Heart right ventricle (tissue), 16 donors: Measurements from ENCODE around the gene HOXC11. TPM values are rescaled to one million over a fixed set of nuclear protein-coding genes. Genes with fewer than 3 reads are reported as not detected.

Source experiments
- ATAC-seq, 8 donors: fragments of 200-7000 bp; cut with Tn5 transposase; one replicate each; pipeline ENCODE4 v1.9.1; 2020; ENCODE audit warnings: mild to moderate bottlenecking in 8 of 8, moderate library complexity in 8 of 8, moderate number of reproducible peaks in 1 of 8
- DNase-seq, 2 donors: peaks; one replicate each; pipeline ENCODE4 v3.0.0-alpha.2; 2020
- H3K27ac ChIP-seq, 10 donors: fragments of 200-600 bp; sonication (generic) in 2 of 10; one replicate each; pipeline versions ENCODE4 v1.5.0 to v1.8.0; 2020 to 2022; ENCODE audit warnings: mild to moderate bottlenecking in 3 of 10
- H3K27me3 ChIP-seq, 7 donors: fragments of 200-600 bp; one replicate each; pipeline ENCODE4 v1.8.0; 2021 to 2022; ENCODE audit warnings: mild to moderate bottlenecking in 2 of 7
- H3K36me3 ChIP-seq, 9 donors: fragments of 200-600 bp; sonication (generic) in 1 of 9; one replicate each; pipeline versions ENCODE4 v1.5.0 to v1.8.0; 2020 to 2022; ENCODE audit warnings: mild to moderate bottlenecking in 2 of 9
- H3K4me1 ChIP-seq, 9 donors: fragments of 200-600 bp; sonication (generic) in 1 of 9; one replicate each; pipeline versions ENCODE4 v1.5.0 to v1.8.0; 2020 to 2022; ENCODE audit warnings: mild to moderate bottlenecking in 4 of 9
- H3K4me3 ChIP-seq, 10 donors: fragments of 200-600 bp; sonication (generic) in 2 of 10; one replicate each; pipeline versions ENCODE4 v1.5.0 to v1.8.0; 2020 to 2022; ENCODE audit warnings: mild to moderate bottlenecking in 7 of 10, moderate library complexity in 2 of 10
- H3K9me3 ChIP-seq, 11 donors: fragments of 200-600 bp in 10 of 11; sonication (generic) in 2 of 11; one replicate each; pipeline versions ENCODE4 v1.5.0 to v1.8.0; 2013 to 2022; ENCODE audit warnings: mild to moderate bottlenecking in 2 of 11, control low read depth in 1 of 11, moderate library complexity in 1 of 11
- WGBS, 2 donors: extraction: QIAGEN DNeasy Blood & Tissue Kit; methylation state at CpG; one replicate each; pipeline ENCODE4 v1.1.7; 2013; ENCODE audit warnings: inconsistent platforms in 1 of 2; 5-methylcytosine and 5-hydroxymethylcytosine counted together
- intact Hi-C, 10 donors: fragments of 100-400 bp; cut with DNase I; formaldehyde crosslinking; loops; one replicate each; pipeline versions ENCODE4 v1.11.1 to v1.14.2; 2022
- polyA plus RNA-seq, 2 donors: library from polyadenylated mRNA; stranded (reverse); fragments of 200-250 nt; gene quantifications; one replicate each; pipeline ENCODE4 v1.2.3, GENCODE V29; 2013
- total RNA-seq, 10 donors: library from RNA; stranded (reverse); fragmentation: NEBNext Ultra II Directional in 3 of 10; extraction: Animal tissue kit (Norgen Biotek cat#: 25700) in 3 of 10; gene quantifications; one replicate each; pipeline versions ENCODE4 v1.2.1 to v1.2.4, GENCODE V29; 2021 to 2023
- TF ChIP-seq, protein P1 (sequence below), 9 donors: fragments of 200-600 bp; sonication (generic) in 2 of 9; IDR thresholded peaks; one replicate each; pipeline versions ENCODE4 v1.5.0 to v1.8.0; 2021 to 2022; ENCODE audit warnings: antibody characterized with exemption in 9 of 9, mild to moderate bottlenecking in 5 of 9, moderate library complexity in 1 of 9
- donor health status: Arrhythmogenic right ventricular cardiomyopathy.
- donor health status: ischemic (EF 13 %, LVEDD 7.1; RV severe dilation, severe dysfunction).
- donor health status: healthy with polysubstance abuse.
- donor health status: DM: no; HTN: yes; CAD: no.
- donor health status: DM: no; HTN: no; CAD: no.
- donor health status: ischemic (EF 25% LVEDD 6.9; RV normal size, moderate dysfunction).
- donor health status: ischemic (EF 25% LVEDD 5.7; RV mildly dilated, moderate dysfunction).
- donor health status: healthy.
- donor health status: DM: yes; HTN: yes; CAD: no.
- donor health status: Ischemic cardiomyopathy.
- donor health status: ischemic (EF 35%, LVEDD 5.7; RV mildly dilated, moderate dysfunction).
- donor health status: nonischemic (EF 11% LVEDD 7.7; RV severe dilation, severe dysfunction).
- donor health status: DM: yes; HTN: yes; CAD: no.
- donor health status: PGD.
- donor health status: ischemic (EF 29% LVEDD 5.4; RV normal size, mild dysfunction).
- donor health status: nonischemic (EF 23%, LVEDD 6.1; RV moderate dilation, normal function).

The HOXC11 gene
- total and polyA plus RNA-seq, 12 donors, result not detected

DNA sequence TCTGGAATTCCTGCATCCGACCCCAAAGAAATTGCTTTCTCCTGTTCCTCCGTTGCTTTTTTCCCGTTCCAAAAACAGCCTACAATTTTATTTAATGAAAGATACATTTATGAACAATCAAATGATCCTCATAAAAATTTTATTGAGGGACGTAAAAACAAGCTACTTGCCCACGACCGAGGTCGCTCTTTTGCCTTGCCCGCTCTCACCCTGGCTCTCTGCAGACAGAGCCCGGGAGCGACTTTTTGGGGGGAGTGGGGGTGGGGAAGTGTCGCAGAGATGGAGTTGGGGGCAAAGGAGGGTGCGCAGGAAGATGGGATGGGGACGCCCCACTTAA lies 25.9 kb downstream of the HOXC11 start:
- Histone ChIP-seq H3K4me1 (peaks cover 3 to 47% (median 38%) of the 10 kb centered on the region in 9 donors), H3K4me3 (no peak overlapping the region), H3K9me3 (no peaks in the 10 kb centered on the region), H3K27ac (no peak overlapping the region), H3K36me3 (peaks cover 0 to 5% (median 0%) of the 10 kb centered on the region in 9 donors), H3K27me3 (peaks cover 62 to 100% (median 100%) of the 10 kb centered on the region in 7 donors)
- intact Hi-C loops, result loop anchor here in 1 of 10 donors (5.0 kb wide), 1 partner anchor 33 kb away; the partner anchor contains the start of gene HOXC5
- WGBS, 2 donors, result 11 to 12% methylated on average over 13 of the region's 13 CpGs
- TF ChIP-seq, protein P1, sequence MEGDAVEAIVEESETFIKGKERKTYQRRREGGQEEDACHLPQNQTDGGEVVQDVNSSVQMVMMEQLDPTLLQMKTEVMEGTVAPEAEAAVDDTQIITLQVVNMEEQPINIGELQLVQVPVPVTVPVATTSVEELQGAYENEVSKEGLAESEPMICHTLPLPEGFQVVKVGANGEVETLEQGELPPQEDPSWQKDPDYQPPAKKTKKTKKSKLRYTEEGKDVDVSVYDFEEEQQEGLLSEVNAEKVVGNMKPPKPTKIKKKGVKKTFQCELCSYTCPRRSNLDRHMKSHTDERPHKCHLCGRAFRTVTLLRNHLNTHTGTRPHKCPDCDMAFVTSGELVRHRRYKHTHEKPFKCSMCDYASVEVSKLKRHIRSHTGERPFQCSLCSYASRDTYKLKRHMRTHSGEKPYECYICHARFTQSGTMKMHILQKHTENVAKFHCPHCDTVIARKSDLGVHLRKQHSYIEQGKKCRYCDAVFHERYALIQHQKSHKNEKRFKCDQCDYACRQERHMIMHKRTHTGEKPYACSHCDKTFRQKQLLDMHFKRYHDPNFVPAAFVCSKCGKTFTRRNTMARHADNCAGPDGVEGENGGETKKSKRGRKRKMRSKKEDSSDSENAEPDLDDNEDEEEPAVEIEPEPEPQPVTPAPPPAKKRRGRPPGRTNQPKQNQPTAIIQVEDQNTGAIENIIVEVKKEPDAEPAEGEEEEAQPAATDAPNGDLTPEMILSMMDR (IDR thresholded peaks at IDR 0.05), result no peak
- no peak for DNase-seq
- no peak for ATAC-seq

DNA sequence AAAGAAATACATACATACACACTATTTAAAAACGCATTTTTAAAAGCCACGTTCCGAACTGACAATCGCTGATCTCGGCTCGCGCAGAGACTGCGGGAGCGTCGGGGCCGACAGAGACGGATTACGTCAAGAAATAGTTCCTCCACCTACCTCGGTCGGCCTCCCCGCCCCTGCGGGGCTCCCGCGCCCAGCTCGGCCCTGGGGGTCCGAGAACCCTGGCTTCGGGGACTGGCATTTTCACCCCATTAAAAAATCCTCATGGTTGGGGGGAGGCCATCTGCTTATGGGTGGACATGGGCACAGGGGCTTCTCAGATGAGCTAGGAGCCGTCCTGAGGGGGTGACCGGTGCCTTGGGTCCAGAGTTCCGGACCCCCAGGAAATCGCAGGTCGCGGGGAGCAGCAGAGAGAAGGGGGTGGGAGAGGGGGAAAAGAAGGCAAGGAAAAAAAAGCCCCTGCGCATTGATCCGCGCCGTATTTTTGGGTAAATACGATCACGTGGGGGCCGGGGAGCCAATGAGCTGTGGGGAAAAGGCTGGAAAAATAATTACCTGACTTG lies 26.7 kb downstream of the HOXC11 start:
- no peak for DNase-seq
- intact Hi-C loops, result loop anchor here in 2 of 10 donors (5.0 to 10.0 kb wide), 2 partner anchors 33 to 375 kb away; partner anchors contain the start of gene HOXC5 (in 1 of the 2)
- TF ChIP-seq, protein P1 (IDR thresholded peaks at IDR 0.05), result no peak
- Histone ChIP-seq H3K4me1 (peaks cover 3 to 39% (median 31%) of the 10 kb centered on the region in 9 donors), H3K27me3 (peaks cover 58 to 100% (median 100%) of the 10 kb centered on the region in 7 donors), H3K4me3 (peak overlapping the region in 8 of 10 donors; percentile 12 to 44 (median 29)), H3K9me3 (no peaks in the 10 kb centered on the region), H3K27ac (no peak overlapping the region), H3K36me3 (peaks cover 0 to 5% (median 0%) of the 10 kb centered on the region in 9 donors)
- no peak for ATAC-seq
- WGBS, 2 donors, result 3% methylated on average over 35 of the region's 35 CpGs

DNA sequence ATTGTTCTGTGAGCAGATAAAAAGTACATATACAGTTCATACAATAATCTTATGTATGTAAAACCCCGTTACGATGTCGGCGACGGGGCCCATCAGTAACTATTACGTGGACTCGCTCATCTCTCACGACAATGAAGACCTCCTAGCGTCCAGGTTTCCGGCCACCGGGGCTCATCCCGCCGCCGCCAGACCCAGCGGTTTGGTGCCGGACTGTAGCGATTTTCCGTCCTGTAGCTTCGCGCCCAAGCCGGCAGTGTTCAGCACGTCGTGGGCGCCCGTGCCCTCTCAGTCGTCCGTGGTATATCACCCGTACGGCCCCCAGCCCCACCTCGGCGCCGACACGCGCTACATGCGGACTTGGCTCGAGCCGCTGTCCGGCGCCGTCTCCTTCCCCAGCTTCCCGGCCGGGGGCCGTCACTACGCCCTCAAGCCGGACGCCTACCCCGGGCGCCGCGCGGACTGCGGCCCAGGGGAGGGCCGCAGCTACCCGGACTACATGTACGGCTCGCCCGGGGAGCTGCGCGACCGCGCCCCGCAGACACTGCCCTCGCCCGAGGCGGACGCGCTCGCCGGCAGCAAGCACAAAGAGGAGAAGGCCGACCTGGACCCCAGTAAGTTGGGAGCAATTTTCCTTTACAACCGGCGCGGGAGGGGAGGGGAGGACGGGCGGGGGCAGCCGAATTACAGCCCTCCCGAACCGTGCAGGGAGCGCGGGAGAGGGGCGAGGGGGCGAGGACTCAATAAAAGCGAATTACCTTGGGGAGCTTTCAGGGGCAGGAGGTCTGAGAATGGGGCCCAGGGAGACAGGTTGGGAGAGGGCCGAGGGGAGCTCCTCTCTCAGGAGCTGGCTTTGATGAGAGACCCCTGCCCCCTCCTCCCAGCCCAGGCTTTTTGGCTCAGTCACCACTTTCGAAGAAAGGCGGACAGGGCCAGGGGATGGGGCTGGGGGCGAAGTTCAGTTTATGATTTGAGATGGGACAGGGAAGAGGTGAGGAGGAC lies 27.5 kb downstream of the HOXC11 start, which contains the start of gene HOXC9:
Gene HOXC9 (plus strand): TSS at position 46 of the 999 bp plus-strand sequence. CDS start 28 bp downstream, at position 74.
- peaks cover 51 to 100% (median 100%) of the 10 kb centered on the region in 7 donors for H3K27me3 ChIP-seq
- ATAC-seq (no peak), DNase-seq (no peak)
- peak within 1 kb of the TSS; percentile 10 to 44 (median 29) for H3K4me3 ChIP-seq
- TF ChIP-seq, protein P1 (IDR thresholded peaks at IDR 0.05), result no peak
- 1 to 3% methylated on average over 84 to 87 of the region's 87 CpGs for WGBS, 2 donors
- peaks cover 3 to 31% (median 23%) of the 10 kb centered on the region in 9 donors for H3K4me1 ChIP-seq
- peaks cover 0 to 5% (median 0%) of the 10 kb centered on the region in 9 donors for H3K36me3 ChIP-seq
- H3K27ac ChIP-seq, result no peak within 1 kb of the TSS
- H3K9me3 ChIP-seq, result no peaks in the 10 kb centered on the region
- intact Hi-C loops, result loop anchor here in 1 of 10 donors (10.0 kb wide), 1 partner anchor 374 kb away; no protein-coding TSS in a partner anchor
